HepG2 (cell line): Measurements from ENCODE around the gene GPLD1. TPM values are rescaled to one million over a fixed set of nuclear protein-coding genes. Genes with fewer than 3 reads are reported as not detected.

Source experiments
- ATAC-seq: fragments of 200-7000 bp; cut with Tn5 transposase; 3 replicates; pipeline ENCODE4 v1.9.1; 2020; ENCODE audit warnings: mild to moderate bottlenecking, moderate library complexity
- BruUV-seq: library from RNA; stranded (reverse); fragments of 400-500 nt; replicated peaks from 2 replicates; lab custom pipeline; 2021; lab: Mats Ljungman, UMichigan
- CTCF ChIA-PET: fragments of 300-600 bp; formaldehyde crosslinking; extraction: SDS; loops from one replicate; lab custom pipeline; 2021; ENCODE audit warnings: low total read pairs, inconsistent platforms, low intra/inter-chr PET ratio; lab: Yijun Ruan, JAX
- POLR2A ChIA-PET: fragments of 350-600 bp; sonication (Branson Sonifier 250); formaldehyde crosslinking; loops from one replicate; lab custom pipeline; 2020; ENCODE audit warnings: antibody characterized with exemption, inconsistent platforms; lab: Yijun Ruan, JAX
- DNase-seq: peaks from one replicate; pipeline ENCODE4 v3.0.0-alpha.2; 2015; ENCODE audit warnings: low spot score
- FAIRE-seq: peaks from 3 replicates; lab custom pipeline; 2011; peaks lifted over from hg19 to GRCh38; lab: Jason Lieb, UNC
- H2AFZ ChIP-seq: one replicate; pipeline ENCODE4 v1.6.1; 2011; ENCODE audit warnings: low read length, inconsistent platforms
- H3K27ac ChIP-seq: fragments of 300-600 bp; 3 replicates; pipeline ENCODE4 v1.8.0; 2011; ENCODE audit warnings: mixed run types, mild to moderate bottlenecking, mixed read lengths, low read length, inconsistent platforms; ENCODE audit not compliant: insufficient read depth; ENCODE audit errors: extremely low read length
- H3K27me3 ChIP-seq, 2 experiments: fragments of 200-600 bp in 1 of 2; 2 replicates in 1 of 2; 3 replicates in 1 of 2; pipeline versions ENCODE4 v1.6.0 to v1.8.0; 2011; ENCODE audit warnings: low read length in 2 of 2, mild to moderate bottlenecking in 2 of 2, moderate library complexity in 2 of 2, inconsistent platforms in 1 of 2; ENCODE audit not compliant: insufficient read depth in 2 of 2, control insufficient read depth in 1 of 2
- H3K36me3 ChIP-seq, 2 experiments: fragments of 200-600 bp in 1 of 2; replicated peaks in 1 of 2; 2 replicates in 1 of 2; 3 replicates in 1 of 2; pipeline versions ENCODE4 v1.5.1 to v1.8.0; 2011; ENCODE audit warnings: low read length in 2 of 2, inconsistent platforms in 1 of 2; ENCODE audit not compliant: insufficient read depth in 2 of 2, control insufficient read depth in 1 of 2
- H3K4me1 ChIP-seq: 2 replicates; pipeline ENCODE4 v1.5.1; 2012; ENCODE audit warnings: low read length, inconsistent platforms; ENCODE audit not compliant: insufficient read depth
- H3K4me2 ChIP-seq: 2 replicates; pipeline ENCODE4 v1.6.0; 2011; ENCODE audit warnings: low read depth, low read length, inconsistent platforms
- H3K4me3 ChIP-seq, 3 experiments: fragments of 200-600 bp in 1 of 3; sonication (generic), shearing (Covaris generic) in 1 of 3; replicated peaks in 1 of 3; 2 replicates each; pipeline ENCODE4 v1.5.1; 2011 to 2016; ENCODE audit warnings: low read length in 3 of 3, inconsistent platforms in 2 of 3, low read depth in 2 of 3, mild to moderate bottlenecking in 2 of 3, control low read depth in 1 of 3, mixed read lengths in 1 of 3; ENCODE audit not compliant: insufficient read depth in 1 of 3
- H3K79me2 ChIP-seq: one replicate; pipeline ENCODE4 v1.6.1; 2011; ENCODE audit warnings: low read length, inconsistent platforms; ENCODE audit not compliant: insufficient read depth
- H3K9ac ChIP-seq: 2 replicates; pipeline ENCODE4 v1.6.0; 2011; ENCODE audit warnings: mild to moderate bottlenecking, low read depth, low read length, inconsistent platforms; ENCODE audit not compliant: insufficient read depth
- H3K9me3 ChIP-seq: 2 replicates; pipeline ENCODE4 v1.5.1; 2012; ENCODE audit warnings: mild to moderate bottlenecking, low read length
- H4K20me1 ChIP-seq: 2 replicates; pipeline ENCODE4 v1.6.0; 2011; ENCODE audit warnings: inconsistent platforms, mild to moderate bottlenecking, low read length, moderate library complexity; ENCODE audit not compliant: insufficient read depth
- CAMTA2 ChIP-seq: sonication (generic); formaldehyde crosslinking; IDR thresholded peaks from 2 replicates; pipeline ENCODE4 v1.4.0; 2020; ENCODE audit warnings: mild to moderate bottlenecking, missing genetic modification reagents, borderline replicate concordance
- CREM ChIP-seq, 2 experiments: sonication (generic) in 1 of 2; formaldehyde crosslinking in 1 of 2; IDR thresholded peaks; 2 replicates each; pipeline versions ENCODE4 v1.4.0 to v1.6.1; 2016 to 2020; ENCODE audit warnings: antibody characterized with exemption in 1 of 2, mild to moderate bottlenecking in 1 of 2, missing genetic modification reagents in 1 of 2
- MAFF ChIP-seq: IDR thresholded peaks from 2 replicates; pipeline ENCODE4 v1.6.1; 2011; ENCODE audit warnings: low read depth, low read length, improper control_type of control experiment
- MAFK ChIP-seq, 2 experiments: IDR thresholded peaks in 1 of 2; conservative IDR thresholded peaks in 1 of 2; 2 replicates each; pipeline ENCODE4 v1.6.1; 2011; ENCODE audit warnings: improper control_type of control experiment in 2 of 2, low read length in 2 of 2
- WGBS: methylation state at CpG from one replicate; pipeline ENCODE4 v1.1.6; 2017; ENCODE audit warnings: low lambda C conversion rate; 5-methylcytosine and 5-hydroxymethylcytosine counted together
- in situ Hi-C: cut with HindIII; loops from 2 replicates; pipeline ENCODE4 v1.10.0; 2017; ENCODE audit warnings: low pct_unique_long_range_greater_than_20kb; ENCODE audit not compliant: extremely low pct_ligation_motif_present
- intact Hi-C: fragments of 100-400 bp; cut with micrococcal nuclease; formaldehyde crosslinking; loops from one replicate; pipeline ENCODE4 v1.10.0; 2022; ENCODE audit not compliant: unreplicated experiment
- polyA plus RNA-seq, 8 experiments: library from polyadenylated mRNA; depleted of rRNA in 3 of 8; stranded (reverse) in 7 of 8; unstranded in 1 of 8; fragments of >200 nt; fragmentation: Illumina TruSeq in 4 of 8; extraction: Trizol in 4 of 8; gene quantifications; 2 replicates each; pipeline versions ENCODE4 v1.2.1 to v1.2.3, GENCODE V29; 2011 to 2016; ENCODE audit warnings: low read depth in 4 of 8, missing spikeins in 1 of 8, mixed read lengths in 1 of 8; ENCODE audit not compliant: insufficient read depth in 1 of 8
- total RNA-seq, 5 experiments: library from RNA; depleted of rRNA; stranded (reverse); fragments of >200 nt; fragmentation: Illumina TruSeq; extraction: Trizol; gene quantifications; 2 replicates each; pipeline ENCODE4 v1.2.3, GENCODE V29; 2016; ENCODE audit warnings: low read depth in 1 of 5

Gene GPLD1
- total and polyA plus RNA-seq, 2 of the 13 experiments (the other 11 are each of a cell fraction or from before 2014, with no cell fraction given), result 6.2 to 7.6 TPM

GRCh38 chr6:24524329-24524728, 35.0 kb upstream of the GPLD1 start:
- intact Hi-C loops, result loop anchor here (10.0 kb wide), 1 partner anchor 170 kb away; no protein-coding TSS in a partner anchor
- 95% methylated on average over 3 of the region's 3 CpGs for WGBS
- BruUV-seq, result no TSS peak

GRCh38 chr6:24522228-24523176, 33.1 kb upstream of the GPLD1 start:
- no peak for DNase-seq
- H2AFZ ChIP-seq, result no peak overlapping the region
- H3K79me2 ChIP-seq, result no peaks in the 10 kb centered on the region
- no peak overlapping the region for H3K4me3 ChIP-seq
- no peaks in the 10 kb centered on the region for H4K20me1 ChIP-seq
- 94% methylated on average over 13 of the region's 13 CpGs for WGBS
- BruUV-seq, result no TSS peak
- no peak overlapping the region for H3K4me2 ChIP-seq
- H3K36me3 ChIP-seq, result peaks cover 1 to 18% of the 10 kb centered on the region in 2 experiments; a peak in 3 of 5 replicates
- TF ChIP-seq CAMTA2 (no peak), MAFF (peak; percentile 85), MAFK (conservative IDR thresholded peaks at IDR 0.05 in 1 of 2, IDR thresholded peaks at IDR 0.05 in 1 of 2; ENCODE audit: low read length in 2 of 2) (peak; percentile 79 to 89)
- TF ChIP-seq, all 625 proteins: peak for 2
- intact Hi-C loops (loop anchor here (10.0 kb wide), 1 partner anchor 172 kb away; no protein-coding TSS in a partner anchor), in situ Hi-C loops (loop anchor here (5.0 kb wide), 1 partner anchor 90 kb away; no protein-coding TSS in a partner anchor)
- Histone ChIP-seq H3K4me1 (no peaks in the 10 kb centered on the region; the same call in 1 of the 2 replicates), H3K9ac (no peak overlapping the region), H3K27ac (no peak overlapping the region), H3K9me3 (no peaks in the 10 kb centered on the region), H3K27me3 (no peaks in the 10 kb centered on the region)
- POLR2A ChIA-PET, result no interaction called here
- FAIRE-seq (no peak), ATAC-seq (no peak)
- CTCF ChIA-PET, result interaction anchor here (1.8 to 3.2 kb wide), 2 partner anchors 28 to 30 kb away, joined by 5 to 21 read pairs; partner anchors contain the start of gene ALDH5A1

More at GRCh38 chr6:24524329-24524728, 35.0 kb upstream of the GPLD1 start:
- no peak for TF ChIP-seq CREM (IDR thresholded peaks at IDR 0.05)
- no peak for TF ChIP-seq CREM (CRISPR knock-in tag; IDR thresholded peaks at IDR 0.05)
- TF ChIP-seq, all 625 proteins: peak for 0
- Histone ChIP-seq H3K4me2 (no peak overlapping the region), H3K4me1 (no peaks in the 10 kb centered on the region; the same call in 1 of the 2 replicates), H2AFZ (no peak overlapping the region), H4K20me1 (no peaks in the 10 kb centered on the region), H3K36me3 (peaks cover 2 to 21% of the 10 kb centered on the region in 2 experiments; a peak in 3 of 5 replicates), H3K27me3 (no peaks in the 10 kb centered on the region), H3K4me3 (no peak overlapping the region), H3K79me2 (no peaks in the 10 kb centered on the region), H3K9me3 (no peaks in the 10 kb centered on the region), H3K27ac (no peak overlapping the region), H3K9ac (no peak overlapping the region)
- FAIRE-seq (no peak), ATAC-seq (no peak), DNase-seq (no peak)
- ChIA-PET CTCF (interaction anchor here (1.5 kb wide), 1 partner anchor 171 kb away, joined by 5 read pairs; no protein-coding TSS in a partner anchor), POLR2A (interaction anchor here (1.2 kb wide), 1 partner anchor 29 kb away, joined by 3 read pairs; no protein-coding TSS in a partner anchor)
- in situ Hi-C loops, result loop anchor here (5.0 kb wide), 1 partner anchor 92 kb away; no protein-coding TSS in a partner anchor
